IPS DF 6.9 (cell line): ENCODE results near the gene SPAG4.

ENCODE experiments used
- DNase-seq: peaks from one replicate; pipeline ENCODE4 v3.0.0-alpha.2; 2013; ENCODE audit warnings: low read depth, low spot score
- H3K27ac ChIP-seq: one replicate; pipeline ENCODE4 v1.5.1; 2013; ENCODE audit warnings: low read length, control low read depth
- H3K27me3 ChIP-seq: 2 replicates; pipeline ENCODE4 v1.6.1; 2013; ENCODE audit warnings: mild to moderate bottlenecking, low read length; ENCODE audit not compliant: control insufficient read depth, insufficient read depth
- H3K36me3 ChIP-seq: 2 replicates; pipeline ENCODE4 v1.6.1; 2013; ENCODE audit warnings: low read length; ENCODE audit not compliant: control insufficient read depth, insufficient read depth
- H3K4me1 ChIP-seq: 2 replicates; pipeline ENCODE4 v1.6.1; 2013; ENCODE audit warnings: low read length; ENCODE audit not compliant: control insufficient read depth, insufficient read depth
- H3K4me3 ChIP-seq: 2 replicates; pipeline ENCODE4 v1.5.1; 2013; ENCODE audit warnings: mild to moderate bottlenecking, low read length
- H3K9me3 ChIP-seq: 2 replicates; pipeline ENCODE4 v1.6.1; 2013; ENCODE audit warnings: low read length, inconsistent platforms; ENCODE audit not compliant: control insufficient read depth, insufficient read depth
- WGBS: extraction: QIAGEN DNeasy Blood & Tissue Kit; methylation state at CpG from one replicate; pipeline ENCODE4 v1.1.7; 2013; ENCODE audit warnings: mixed read lengths, missing lambda C conversion rate; ENCODE audit not compliant: insufficient read length, insufficient coverage; 5-methylcytosine and 5-hydroxymethylcytosine counted together

SPAG4 gene

DNA sequence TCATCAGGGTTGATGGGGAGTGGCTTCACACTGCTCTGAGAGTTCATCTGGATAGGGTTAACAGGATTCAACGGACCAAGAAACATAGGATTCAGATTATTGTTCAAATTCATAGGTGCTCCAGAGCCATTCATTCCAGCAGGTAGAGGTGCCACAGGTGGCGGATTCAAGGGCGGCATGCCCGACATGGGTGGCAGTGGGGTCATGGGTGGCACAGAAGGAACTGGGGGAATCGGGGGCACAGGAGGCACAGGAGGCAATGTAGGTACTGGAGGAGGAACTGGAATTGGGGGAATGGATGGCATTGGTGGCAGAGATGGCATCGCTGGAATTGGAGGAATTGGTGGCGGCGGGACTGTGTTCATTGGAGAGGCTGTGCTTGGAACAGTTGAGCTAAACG, 38.8 kb downstream of the SPAG4 start:
- DNase-seq: no peak
- Histone ChIP-seq H3K36me3 (peaks cover 19% of the 10 kb centered on the region), H3K27ac (no peak overlapping the region), H3K9me3 (no peaks in the 10 kb centered on the region), H3K4me3 (no peak overlapping the region), H3K4me1 (no peaks in the 10 kb centered on the region), H3K27me3 (no peaks in the 10 kb centered on the region)
- no CpG with 5 or more reads among the region's 9 CpGs for WGBS

DNA sequence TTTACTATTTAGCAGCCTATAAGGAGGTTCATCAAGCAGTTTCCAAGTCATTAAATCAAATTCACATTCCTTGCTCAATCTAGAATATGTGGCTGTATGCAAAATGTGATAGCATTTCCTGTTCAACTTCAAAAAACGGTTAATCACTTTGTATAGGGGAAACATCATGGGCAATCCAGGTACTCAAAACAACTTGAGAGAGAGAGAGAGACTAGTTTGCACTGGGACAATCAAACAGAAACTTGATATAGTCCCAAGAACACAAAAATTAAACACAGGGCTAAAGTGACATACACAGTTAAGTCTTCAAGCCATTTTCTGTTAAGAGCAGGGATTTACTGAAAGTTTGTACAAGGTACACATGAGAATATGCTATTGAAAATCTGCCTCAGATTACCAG, 41.6 kb downstream of the SPAG4 start:
- Histone ChIP-seq H3K4me1 (no peaks in the 10 kb centered on the region), H3K9me3 (no peaks in the 10 kb centered on the region), H3K36me3 (peaks cover 19% of the 10 kb centered on the region), H3K27ac (no peak overlapping the region), H3K4me3 (no peak overlapping the region), H3K27me3 (no peaks in the 10 kb centered on the region)
- no CpG with 5 or more reads among the region's 1 CpG for WGBS
- no peak for DNase-seq

DNA sequence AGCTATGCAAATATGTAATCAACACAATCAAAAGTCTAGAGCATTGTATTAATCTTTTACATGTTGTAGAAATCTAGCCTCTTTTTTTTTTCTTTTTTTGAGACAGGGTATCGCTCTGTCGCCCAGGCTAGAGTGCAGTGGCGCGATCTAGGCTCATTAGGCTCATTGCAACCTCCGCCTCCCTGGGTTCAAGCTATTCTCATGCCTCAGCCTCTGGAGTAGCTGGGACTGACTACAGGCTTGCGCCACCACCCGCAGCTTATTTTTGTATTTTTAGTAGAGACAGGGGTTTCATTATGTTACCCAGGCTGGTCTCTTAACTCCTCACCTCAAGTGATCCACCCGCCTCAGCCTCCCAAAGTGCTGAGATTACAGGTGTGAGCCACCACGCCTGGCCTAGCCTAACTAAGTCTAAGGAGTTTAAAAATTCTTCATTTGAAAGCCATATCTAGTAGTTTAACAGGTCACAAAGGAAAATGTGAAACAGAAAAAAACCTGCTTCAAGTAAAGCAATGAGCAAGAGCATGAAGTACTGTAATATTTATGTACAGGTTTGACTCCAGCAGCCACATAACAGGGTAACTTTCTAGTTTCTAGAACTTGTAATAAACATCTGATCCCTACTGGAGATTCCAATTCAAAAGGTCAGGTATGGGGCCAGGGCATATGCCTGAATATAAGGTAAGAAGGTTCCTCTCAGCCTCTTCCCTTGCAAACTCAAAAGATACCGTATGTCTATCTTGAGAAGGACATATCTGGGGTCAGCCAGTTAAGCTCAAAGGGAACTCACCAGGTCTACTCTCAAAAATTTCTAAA, 44.7 kb downstream of the SPAG4 start:
- Histone ChIP-seq H3K27ac (no peak overlapping the region), H3K4me3 (no peak overlapping the region), H3K36me3 (no peaks in the 10 kb centered on the region), H3K4me1 (no peaks in the 10 kb centered on the region), H3K27me3 (no peaks in the 10 kb centered on the region), H3K9me3 (no peaks in the 10 kb centered on the region)
- WGBS: no CpG with 5 or more reads among the region's 10 CpGs
- DNase-seq: no peak

DNA sequence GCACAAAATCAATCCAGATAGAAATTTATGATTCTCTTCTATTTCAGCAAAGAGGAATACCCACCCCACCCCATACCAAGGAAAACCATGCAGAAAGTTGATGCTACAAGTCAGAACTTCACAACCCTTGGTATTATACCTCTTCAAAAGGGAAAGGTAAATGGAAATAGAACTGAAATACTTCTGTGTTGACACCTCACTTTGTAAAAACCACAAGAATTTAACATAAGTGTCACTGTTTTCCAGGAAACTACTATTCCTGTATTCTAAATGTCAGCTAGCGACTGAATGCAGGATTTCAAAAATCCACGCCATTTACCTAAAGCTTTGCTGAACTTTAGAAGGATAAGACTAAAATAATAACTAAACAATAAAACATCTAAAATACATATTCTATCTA, 45.4 kb downstream of the SPAG4 start:
- WGBS: no CpG with 5 or more reads among the region's 2 CpGs
- Histone ChIP-seq H3K36me3 (no peaks in the 10 kb centered on the region), H3K9me3 (no peaks in the 10 kb centered on the region), H3K4me3 (no peak overlapping the region), H3K4me1 (no peaks in the 10 kb centered on the region), H3K27me3 (no peaks in the 10 kb centered on the region), H3K27ac (no peak overlapping the region)
- no peak for DNase-seq

DNA sequence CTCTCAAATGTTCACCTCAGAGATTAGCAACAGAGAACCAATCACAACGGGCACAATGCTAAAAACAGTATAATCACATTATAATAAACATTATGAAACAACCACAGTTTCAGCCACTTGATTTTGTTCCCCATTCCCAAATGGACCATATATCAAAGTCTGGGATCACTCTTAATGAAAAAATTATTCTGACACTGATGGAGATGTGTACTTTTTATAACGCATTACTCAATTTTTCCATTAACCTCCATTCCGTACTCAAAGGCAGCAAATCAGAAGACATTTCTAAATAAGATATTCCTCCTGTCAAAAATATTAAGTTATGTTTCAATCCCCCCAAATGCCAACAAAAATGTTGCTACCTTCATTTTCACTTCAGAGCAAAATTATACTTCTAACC, 46.3 kb downstream of the SPAG4 start:
- Histone ChIP-seq H3K27me3 (no peaks in the 10 kb centered on the region), H3K9me3 (no peaks in the 10 kb centered on the region), H3K36me3 (no peaks in the 10 kb centered on the region), H3K4me3 (no peak overlapping the region), H3K4me1 (no peaks in the 10 kb centered on the region), H3K27ac (no peak overlapping the region)
- WGBS: no CpG with 5 or more reads among the region's 3 CpGs
- no peak for DNase-seq

DNA sequence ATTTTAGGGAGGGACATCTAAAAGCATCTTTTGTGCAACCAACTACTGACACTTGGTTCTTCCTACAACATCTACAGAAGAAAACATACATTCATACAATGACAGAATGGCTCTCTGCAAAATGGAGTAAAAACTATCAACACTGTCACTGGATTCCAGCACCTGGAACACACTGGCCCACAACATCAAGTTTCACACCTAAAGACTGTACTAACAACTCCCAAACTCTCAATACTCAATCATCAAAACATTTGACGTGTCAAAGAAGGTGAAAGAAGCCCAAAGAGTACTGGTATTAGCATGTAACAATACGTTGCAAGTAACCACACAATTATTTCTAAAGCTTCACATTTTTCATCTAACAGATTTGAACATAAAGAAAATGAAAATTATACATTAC, 46.9 kb downstream of the SPAG4 start:
- WGBS: no CpG with 5 or more reads among the region's 2 CpGs
- DNase-seq: no peak
- no peaks in the 10 kb centered on the region for H3K9me3 ChIP-seq
- H3K27me3 ChIP-seq: no peaks in the 10 kb centered on the region
- no peak overlapping the region for H3K27ac ChIP-seq
- no peaks in the 10 kb centered on the region for H3K4me1 ChIP-seq
- no peak overlapping the region for H3K4me3 ChIP-seq
- no peaks in the 10 kb centered on the region for H3K36me3 ChIP-seq

DNA sequence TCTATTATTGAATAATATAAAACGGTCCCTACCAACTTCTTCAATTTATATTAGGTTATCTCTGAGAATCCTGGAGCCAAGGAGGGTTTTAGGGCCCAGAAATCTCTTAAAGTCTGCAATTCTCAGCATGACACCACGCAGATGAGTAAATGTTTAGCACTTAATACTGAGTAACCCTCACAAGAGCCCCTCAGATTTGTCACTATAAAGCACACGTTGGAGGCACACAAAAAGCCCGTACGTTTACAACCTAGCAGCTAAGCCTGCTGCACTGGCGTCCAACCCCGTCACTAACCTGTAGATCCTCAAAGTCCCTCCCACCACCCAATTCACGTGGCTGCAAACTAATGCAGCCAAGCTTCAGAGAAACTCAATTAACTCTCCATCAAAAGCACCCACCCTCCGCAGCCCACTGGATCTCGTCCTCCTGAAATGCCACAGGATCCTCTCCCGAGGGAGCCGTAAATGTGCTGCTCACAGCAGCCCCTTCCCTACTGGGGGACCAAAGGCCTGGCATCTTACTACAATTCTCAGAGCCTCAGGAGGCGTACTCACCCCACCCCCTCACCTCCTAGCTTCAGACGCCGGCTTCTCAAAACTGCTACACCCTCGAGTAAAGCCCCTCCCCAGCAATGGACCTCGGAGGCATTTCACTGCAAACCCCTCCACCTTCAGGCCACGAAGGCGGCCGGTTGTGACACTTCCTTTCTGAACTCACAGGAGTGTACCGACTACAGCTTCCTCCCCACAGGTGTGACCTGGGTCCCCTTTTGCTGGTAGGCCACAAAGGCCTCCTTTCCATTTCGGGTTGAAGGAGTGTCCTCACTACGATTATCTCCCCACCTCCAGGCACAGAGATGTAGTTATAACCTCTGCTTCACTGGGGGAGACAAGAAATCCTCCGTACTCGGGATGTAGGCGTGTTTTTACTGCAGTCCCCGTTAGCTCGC, 48.2 kb downstream of the SPAG4 start:
- Histone ChIP-seq H3K4me1 (no peaks in the 10 kb centered on the region), H3K9me3 (no peaks in the 10 kb centered on the region), H3K36me3 (no peaks in the 10 kb centered on the region), H3K27ac (no peak overlapping the region), H3K4me3 (peak overlapping the region; percentile 56), H3K27me3 (no peaks in the 10 kb centered on the region)
- DNase-seq: no peak
- WGBS: no CpG with 5 or more reads among the region's 28 CpGs

DNA sequence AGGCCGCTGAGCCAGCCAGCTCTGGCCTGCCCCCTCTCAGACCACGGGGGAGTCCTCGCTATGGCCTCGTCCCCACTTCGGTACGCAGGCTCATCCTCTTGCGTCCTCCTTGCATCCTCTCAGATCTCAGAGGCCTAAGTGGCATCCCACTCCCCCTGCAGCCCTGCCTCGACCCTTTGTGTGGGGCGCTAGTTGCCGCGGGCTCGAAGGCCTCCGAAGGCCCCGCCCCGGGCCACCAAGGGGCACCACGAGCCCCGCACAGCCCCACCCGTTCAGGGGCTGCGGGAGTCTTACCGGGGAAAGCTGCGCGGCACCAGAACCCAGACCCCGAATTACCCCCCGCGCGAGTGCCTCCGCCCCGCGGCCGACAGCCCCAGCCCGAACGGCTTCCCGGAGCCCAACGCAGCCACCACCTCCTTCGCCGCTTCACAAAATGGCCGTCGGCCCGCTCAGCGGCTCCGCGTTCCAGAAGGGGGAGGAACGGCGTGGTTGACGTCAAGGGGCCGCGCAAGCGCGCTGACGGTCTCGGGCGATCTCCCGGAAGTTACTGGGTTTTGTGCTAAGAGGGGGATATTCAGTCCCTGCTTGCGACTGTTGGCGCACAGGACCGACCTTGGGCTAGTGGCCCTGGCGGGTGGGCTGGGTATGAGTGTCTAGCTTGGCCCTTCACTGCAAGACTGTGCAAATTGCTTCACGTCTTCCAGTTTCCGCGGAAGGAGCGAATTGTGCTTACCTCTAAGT, 49.0 kb downstream of the SPAG4 start, which contains the start of the genes CPNE1 and RBM12:
Gene CPNE1, minus strand, starts transcription at position 435 of the 741 bp plus-strand sequence. CDS start 31,977 bp downstream, outside the sequence.
Gene RBM12, minus strand, starts transcription at position 435 of the 741 bp plus-strand sequence. CDS start 9,578 bp downstream, outside the sequence.
- no CpG with 5 or more reads among the region's 61 CpGs for WGBS
- Histone ChIP-seq H3K4me3 (peak within 1 kb of the TSS; percentile 56), H3K4me1 (no peaks in the 10 kb centered on the region), H3K27ac (no peak within 1 kb of the TSS), H3K36me3 (0 out of 2 replicates have a peak, but pooled peaks cover 5% of the 10 kb centered on the region), H3K27me3 (no peaks in the 10 kb centered on the region), H3K9me3 (no peaks in the 10 kb centered on the region)
- peak; percentile 94 for DNase-seq

DNA sequence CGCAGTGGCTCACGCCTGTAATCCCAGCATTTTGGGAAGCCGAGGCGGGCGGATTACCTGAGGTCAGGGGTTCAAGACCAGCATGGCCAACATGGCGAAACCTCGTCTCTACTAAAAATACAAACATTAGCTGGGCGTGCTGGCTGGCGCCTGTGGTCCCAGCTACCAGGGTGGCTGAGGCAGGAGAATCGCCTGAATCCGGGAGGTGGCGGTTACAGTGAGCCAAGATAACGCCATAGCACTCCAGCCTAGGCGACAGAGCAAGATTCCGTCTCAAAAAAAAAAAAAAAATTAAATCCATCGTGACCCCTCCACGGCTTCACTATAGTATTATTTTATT, 50.3 kb downstream of the SPAG4 start:
- H3K27ac ChIP-seq: no peak overlapping the region
- no peaks in the 10 kb centered on the region for H3K9me3 ChIP-seq
- whole genome bisulfite sequencing: no CpG with 5 or more reads among the region's 17 CpGs
- no peaks in the 10 kb centered on the region for H3K4me1 ChIP-seq
- 0 out of 2 replicates have a peak, but pooled peaks cover 6% of the 10 kb centered on the region for H3K36me3 ChIP-seq
- no peaks in the 10 kb centered on the region for H3K27me3 ChIP-seq
- no peak overlapping the region for H3K4me3 ChIP-seq
- no peak for DNase-seq

DNA sequence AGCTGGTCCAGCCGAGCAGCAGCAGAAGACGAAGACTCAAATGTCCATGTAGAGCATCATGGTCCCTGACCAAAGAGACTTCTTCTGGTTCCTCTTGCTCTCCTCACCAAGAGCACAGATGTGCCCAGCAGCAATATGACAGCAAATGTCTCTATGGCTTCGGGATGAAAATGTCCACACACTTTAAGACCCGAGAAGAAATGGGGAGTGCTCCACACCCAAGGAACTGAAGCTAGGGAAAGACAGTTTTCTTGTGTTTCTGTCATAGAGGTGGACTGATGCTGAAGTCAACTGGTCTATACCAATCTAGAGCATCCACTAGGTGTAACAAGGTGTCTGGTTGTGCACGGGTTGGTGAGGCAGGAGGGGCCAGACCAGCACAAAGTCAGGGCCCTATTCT, 53.6 kb downstream of the SPAG4 start:
- no peak overlapping the region for H3K4me3 ChIP-seq
- 0 out of 2 replicates have a peak, but pooled peaks cover 6% of the 10 kb centered on the region for H3K36me3 ChIP-seq
- no peaks in the 10 kb centered on the region for H3K4me1 ChIP-seq
- WGBS: no CpG with 5 or more reads among the region's 5 CpGs
- DNase-seq: no peak
- H3K27me3 ChIP-seq: no peaks in the 10 kb centered on the region
- H3K9me3 ChIP-seq: no peaks in the 10 kb centered on the region
- no peak overlapping the region for H3K27ac ChIP-seq
